ENCODE results near the gene PPP2R2D. TPM values are rescaled to one million over a fixed set of nuclear protein-coding genes. Genes with fewer than 3 reads are reported as not detected.

Gene PPP2R2D
- polyA plus RNA-seq, 1 donor (not counting 4 experiments of a cell fraction or from before 2014, with no cell fraction given): 49.1 TPM

DNA sequence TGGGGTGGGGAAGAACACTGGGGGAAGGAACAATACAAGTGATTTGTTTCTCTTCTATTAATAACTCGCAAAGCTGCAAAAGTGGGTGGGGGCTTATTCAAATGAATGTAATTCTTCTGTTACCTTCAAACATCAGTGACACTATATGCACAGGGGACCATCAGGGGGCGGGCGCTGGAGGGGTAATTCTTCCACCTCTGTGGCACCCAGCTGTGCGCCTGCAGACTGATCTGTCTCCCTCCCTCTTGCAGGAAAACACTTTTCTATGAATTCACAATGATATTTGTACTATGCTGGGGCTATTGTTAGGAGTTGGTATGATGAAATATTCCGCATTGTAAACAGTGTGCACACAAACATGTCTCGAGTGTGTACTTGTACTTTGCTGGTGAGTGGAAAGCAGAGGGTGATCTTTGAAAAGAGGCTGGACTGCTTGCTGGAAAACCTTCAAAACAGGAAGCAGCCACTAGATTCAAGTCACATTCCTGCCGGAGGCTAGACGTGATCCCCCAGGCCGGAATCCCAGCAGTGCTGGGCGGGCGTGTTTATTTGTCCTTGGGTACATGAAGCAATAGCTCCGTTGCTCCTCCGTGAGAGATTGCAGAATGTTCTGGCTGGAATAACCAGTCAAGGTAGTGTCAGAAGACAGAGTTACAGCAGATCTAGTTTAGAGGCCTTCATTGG, 96.7 kb downstream of the PPP2R2D start:
- H3K4me3 ChIP-seq (ENCODE audit: control insufficient read depth in 2 of 3, extremely low read depth in 1 of 3, insufficient read depth in 2 of 3, low read depth in 1 of 3, low read length in 3 of 3): no peak overlapping the region
- peaks cover 6% of the 10 kb centered on the region for H3K4me1 ChIP-seq (ENCODE audit: control insufficient read depth, extremely low read depth, insufficient read depth, low read length)
- DNase-seq (ENCODE audit: low read depth, low spot score): no peak
- no peaks in the 10 kb centered on the region for H3K36me3 ChIP-seq (ENCODE audit: control insufficient read depth in 2 of 2, extremely low read depth in 1 of 2, insufficient read depth in 2 of 2, low read length in 2 of 2)
- H3K9ac ChIP-seq (ENCODE audit: control insufficient read depth, extremely low read depth, insufficient read depth, low read length): no peak overlapping the region
- H3K4me2 ChIP-seq (ENCODE audit: control insufficient read depth, extremely low read depth, insufficient read depth, low read depth, low read length): peak overlapping the region; percentile 48
- H3K9me3 ChIP-seq (ENCODE audit: control insufficient read depth, low read depth, low read length): no peaks in the 10 kb centered on the region
- no peaks in the 10 kb centered on the region for H4K20me1 ChIP-seq (ENCODE audit: control insufficient read depth, extremely low read depth, insufficient read depth, low read length)
- peak overlapping the region; percentile 41 for H2AFZ ChIP-seq (ENCODE audit: control insufficient read depth, low read length)
- FAIRE-seq: no peak
- no peaks in the 10 kb centered on the region for H3K79me2 ChIP-seq (ENCODE audit: control insufficient read depth, insufficient read depth, low read length)
- dilution Hi-C loops (cut with MboI; ENCODE audit: extremely low pct_ligation_motif_present, low sequenced_read_pairs): no loop called here
- no peak overlapping the region for H3K27ac ChIP-seq (ENCODE audit: control insufficient read depth, insufficient read depth, low read length)
- no peaks in the 10 kb centered on the region for H3K9me1 ChIP-seq (ENCODE audit: control insufficient read depth, extremely low read depth, insufficient read depth, low read length)
- TF ChIP-seq EZH2 (IDR thresholded peaks at IDR 0.05; ENCODE audit: low read length) (no peak), CTCF (optimal IDR thresholded peaks at IDR 0.05 in 1 of 3, IDR thresholded peaks at IDR 0.05 in 1 of 3, conservative IDR thresholded peaks at IDR 0.05 in 1 of 3; ENCODE audit: extremely low read depth in 1 of 3, insufficient read depth in 2 of 3, low read length in 3 of 3) (no peak)
- no peaks in the 10 kb centered on the region for H3K27me3 ChIP-seq (ENCODE audit: control insufficient read depth, extremely low read depth, insufficient read depth, low read length)

DNA sequence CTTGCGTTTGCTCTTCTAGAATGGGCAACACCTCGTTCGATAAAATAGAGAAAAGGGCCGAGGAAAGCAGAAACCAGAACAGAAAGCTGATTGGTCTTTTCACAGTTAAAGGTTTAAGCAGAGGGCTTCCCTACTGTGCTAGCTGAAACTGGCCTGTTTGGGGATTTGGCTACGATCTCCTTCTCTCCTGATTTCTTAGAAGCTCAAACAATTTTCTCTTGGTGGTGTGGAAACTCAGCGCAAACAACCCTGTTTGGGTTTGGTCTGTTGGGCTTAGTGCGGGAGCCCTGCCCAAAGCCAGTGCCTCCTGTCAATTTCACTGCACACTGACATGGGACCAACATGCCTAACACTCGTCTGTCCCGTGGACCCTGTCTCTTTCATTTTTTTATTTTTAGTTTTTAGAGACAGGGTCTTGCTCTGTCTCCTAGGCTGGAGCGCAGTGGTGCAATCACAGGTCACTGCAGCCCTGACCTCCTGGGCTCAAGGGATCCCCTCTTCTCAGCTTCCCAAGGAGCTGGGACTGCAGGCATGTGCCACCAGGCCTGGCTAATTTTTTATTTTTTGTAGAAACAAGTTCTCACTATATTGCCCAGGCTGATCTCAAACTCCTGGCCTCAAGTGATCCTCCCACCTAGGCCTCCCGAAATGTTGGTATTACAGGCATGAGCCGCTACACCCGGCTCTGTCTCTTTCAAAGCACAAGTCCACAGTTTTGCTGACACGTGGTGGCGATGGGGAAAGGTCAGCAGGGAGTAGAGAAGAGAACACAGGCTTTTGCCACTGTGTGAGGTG, 97.4 kb downstream of the PPP2R2D start:
- no peaks in the 10 kb centered on the region for H4K20me1 ChIP-seq (ENCODE audit: control insufficient read depth, extremely low read depth, insufficient read depth, low read length)
- H3K9ac ChIP-seq (ENCODE audit: control insufficient read depth, extremely low read depth, insufficient read depth, low read length): no peak overlapping the region
- no peaks in the 10 kb centered on the region for H3K27me3 ChIP-seq (ENCODE audit: control insufficient read depth, extremely low read depth, insufficient read depth, low read length)
- dilution Hi-C loops (cut with MboI; ENCODE audit: extremely low pct_ligation_motif_present, low sequenced_read_pairs): no loop called here
- no peaks in the 10 kb centered on the region for H3K36me3 ChIP-seq (ENCODE audit: control insufficient read depth in 2 of 2, extremely low read depth in 1 of 2, insufficient read depth in 2 of 2, low read length in 2 of 2)
- no peaks in the 10 kb centered on the region for H3K9me1 ChIP-seq (ENCODE audit: control insufficient read depth, extremely low read depth, insufficient read depth, low read length)
- no peak overlapping the region for H3K27ac ChIP-seq (ENCODE audit: control insufficient read depth, insufficient read depth, low read length)
- peaks cover 6% of the 10 kb centered on the region for H3K4me1 ChIP-seq (ENCODE audit: control insufficient read depth, extremely low read depth, insufficient read depth, low read length)
- peak overlapping the region; percentile 48 for H3K4me2 ChIP-seq (ENCODE audit: control insufficient read depth, extremely low read depth, insufficient read depth, low read depth, low read length)
- FAIRE-seq: no peak
- DNase-seq (ENCODE audit: low read depth, low spot score): no peak
- no peak overlapping the region for H3K4me3 ChIP-seq (ENCODE audit: control insufficient read depth in 2 of 3, extremely low read depth in 1 of 3, insufficient read depth in 2 of 3, low read depth in 1 of 3, low read length in 3 of 3)
- TF ChIP-seq EZH2 (IDR thresholded peaks at IDR 0.05; ENCODE audit: low read length) (no peak), CTCF (optimal IDR thresholded peaks at IDR 0.05 in 1 of 3, IDR thresholded peaks at IDR 0.05 in 1 of 3, conservative IDR thresholded peaks at IDR 0.05 in 1 of 3; ENCODE audit: extremely low read depth in 1 of 3, insufficient read depth in 2 of 3, low read length in 3 of 3) (no peak)
- H3K79me2 ChIP-seq (ENCODE audit: control insufficient read depth, insufficient read depth, low read length): no peaks in the 10 kb centered on the region
- peak overlapping the region; percentile 41 for H2AFZ ChIP-seq (ENCODE audit: control insufficient read depth, low read length)
- no peaks in the 10 kb centered on the region for H3K9me3 ChIP-seq (ENCODE audit: control insufficient read depth, low read depth, low read length)

Measured in keratinocyte (primary cell).